GM19099 (cell line): ENCODE data around the gene MCM8.

Experiments
- POLR2A ChIP-seq: IDR thresholded peaks from 3 replicates; pipeline ENCODE4 v1.6.1; 2011; ENCODE audit warnings: low read depth; ENCODE audit not compliant: insufficient read length; ENCODE audit errors: extremely low read depth

MCM8 gene

GRCh38 chr20:6040958-6041807 lies 90.7 kb downstream of the MCM8 start:
- TF ChIP-seq POLR2A, result no peak

GRCh38 chr20:6041808-6042265 lies 91.4 kb downstream of the MCM8 start:
- no peak for TF ChIP-seq POLR2A

- no peak for TF ChIP-seq POLR2A
These were observed 93.7 kb downstream of the MCM8 start for GRCh38 chr20:6044115-6044514.

- no peak for TF ChIP-seq POLR2A
These were observed 95.1 kb downstream of the MCM8 start for GRCh38 chr20:6045566-6045965.

- no peak for TF ChIP-seq POLR2A
These were observed 96.0 kb downstream of the MCM8 start for GRCh38 chr20:6046432-6046831.

- TF ChIP-seq POLR2A, result no peak
These were observed 97.9 kb downstream of the MCM8 start for GRCh38 chr20:6048391-6048790.
